A549 treated with Hydrocortisone at 1 μM for 4 hours (cell line): ENCODE data around the gene LMAN2L. TPM values are rescaled to one million over a fixed set of nuclear protein-coding genes. Genes with fewer than 3 reads are reported as not detected.

Source experiments
- total RNA-seq: library from RNA; stranded (reverse); fragments of 200-300 nt; extraction: Qiagen RNA extraction; gene quantifications from 5 replicates; pipeline ENCODE4 v1.2.3, GENCODE V29; 2022

Gene LMAN2L
- total RNA-seq, result 20.1 to 22.7 TPM (median 22.4 TPM) in 5 replicates

DNA sequence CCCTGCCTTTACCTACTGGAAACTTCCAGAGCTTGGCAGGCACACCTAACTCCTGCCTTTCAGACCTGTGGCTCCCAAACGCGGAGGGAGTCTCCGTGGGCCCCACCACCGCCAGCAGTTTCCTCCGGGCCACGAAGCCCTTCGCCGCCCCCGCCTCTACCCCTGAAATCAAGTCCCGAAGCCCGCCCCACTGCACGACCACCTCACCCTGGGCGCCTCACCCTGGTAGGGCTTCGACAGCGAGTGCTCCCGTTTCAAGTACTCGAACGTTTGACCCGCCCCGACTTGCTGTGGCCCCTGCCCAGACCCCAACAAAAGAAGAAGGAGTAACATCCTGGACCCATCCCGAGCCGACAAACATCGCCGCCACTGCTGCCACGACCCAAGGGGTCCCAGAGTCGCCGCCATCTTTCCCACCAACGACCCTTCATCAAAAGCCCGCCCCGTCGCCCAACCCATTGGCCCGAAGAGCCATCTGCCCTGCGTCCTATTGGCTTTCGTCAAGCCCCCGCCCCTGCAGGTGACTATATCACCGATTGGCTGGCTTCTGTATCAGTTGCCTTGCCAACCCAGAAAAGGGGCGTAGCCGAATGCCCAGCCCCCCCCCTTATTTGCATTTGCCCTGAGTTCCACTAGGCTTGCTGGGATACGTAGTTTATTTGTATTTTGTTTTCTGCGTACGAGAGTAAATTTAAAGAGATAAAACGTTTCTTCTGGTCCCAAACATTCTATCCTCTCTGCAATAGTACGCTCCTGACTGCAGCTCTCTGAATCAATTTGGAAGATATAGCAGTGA, at the start of gene LMAN2L:
TSS of gene LMAN2L (minus strand) at position 432 of the 796 bp plus-strand sequence. CDS start at position 408, 24 bp downstream.

GRCh38 chr2:96760036-96760985, 20.4 kb upstream of the LMAN2L start, which contains the start of gene CNNM4:
Gene CNNM4, plus strand, starts transcription at chr2:96760902. Its CDS starts 98 bp downstream, at chr2:96761000.

Other genes with a start within 250 kb of the LMAN2L start
- 0.61 to 1.8 TPM (median 0.75 TPM) in 5 replicates for gene NEURL3, start 234.7 kb downstream of the LMAN2L start, total RNA-seq
- 3.6 to 4.6 TPM (median 4.1 TPM) in 5 replicates for gene ARID5A, start 203.3 kb downstream of the LMAN2L start, total RNA-seq
- gene KANSL3, start 101.8 kb downstream of the LMAN2L start, total RNA-seq, result 22.2 to 27.8 TPM (median 22.3 TPM) in 5 replicates
- gene FER1L5, start 97.3 kb downstream of the LMAN2L start, total RNA-seq, result 0.03 TPM in 1 of 5 replicates, not detected in the others
- 8.3 to 10.9 TPM (median 10.4 TPM) in 5 replicates for gene CNNM4, start 20.8 kb upstream of the LMAN2L start, total RNA-seq
- 9.9 to 12.0 TPM (median 10.8 TPM) in 5 replicates for gene CNNM3, start 76.2 kb upstream of the LMAN2L start, total RNA-seq
- 1.1 to 1.9 TPM (median 1.4 TPM) in 5 replicates for gene ANKRD23, start 104.0 kb upstream of the LMAN2L start, total RNA-seq
- 15.0 to 22.0 TPM (median 19.9 TPM) in 5 replicates for gene ANKRD39, start 118.0 kb upstream of the LMAN2L start, total RNA-seq
- gene SEMA4C, start 130.0 kb upstream of the LMAN2L start, total RNA-seq, result 14.3 to 19.9 TPM (median 18.6 TPM) in 5 replicates
- gene FAM178B, start 246.5 kb upstream of the LMAN2L start, total RNA-seq, result not detected in 5 replicates